GM23338 (cell line): ENCODE measurements around the gene SMG6. TPM values are rescaled to one million over a fixed set of nuclear protein-coding genes. Genes with fewer than 3 reads are reported as not detected.

Source experiments
- ATAC-seq: fragments of 200-7000 bp; cut with Tn5 transposase; 3 replicates; pipeline ENCODE4 v1.9.1; 2020
- DNase-seq: peaks from one replicate; pipeline ENCODE4 v3.0.0-alpha.2; 2015; ENCODE audit warnings: low spot score
- H2AFZ ChIP-seq: fragments of 200-600 bp; sonication (generic); 2 replicates; pipeline ENCODE4 v1.8.0; 2016; ENCODE audit warnings: antibody characterized with exemption, mild to moderate bottlenecking, moderate library complexity
- H3F3A ChIP-seq: fragments of 200-600 bp; sonication (generic); replicated peaks from 2 replicates; pipeline ENCODE4 v1.8.0; 2017; ENCODE audit warnings: antibody characterized with exemption, mixed run types, low read depth
- H3K27ac ChIP-seq: fragments of 200-600 bp; sonication (generic); 2 replicates; pipeline ENCODE4 v1.6.1; 2016; ENCODE audit warnings: low read depth
- H3K27me3 ChIP-seq: fragments of 200-600 bp; sonication (generic); 2 replicates; pipeline ENCODE4 v1.8.0; 2016; ENCODE audit warnings: mild to moderate bottlenecking, mixed run types, moderate library complexity; ENCODE audit not compliant: insufficient read depth
- H3K36me3 ChIP-seq: fragments of 200-600 bp; sonication (generic); 2 replicates; pipeline ENCODE4 v1.8.0; 2016; ENCODE audit warnings: mild to moderate bottlenecking; ENCODE audit not compliant: insufficient read depth
- H3K4me1 ChIP-seq: fragments of 200-600 bp; sonication (generic); 2 replicates; pipeline ENCODE4 v1.8.0; 2016; ENCODE audit warnings: mild to moderate bottlenecking, moderate library complexity; ENCODE audit not compliant: insufficient read depth
- H3K4me2 ChIP-seq: fragments of 200-600 bp; sonication (generic); 2 replicates; pipeline ENCODE4 v1.7.1; 2017; ENCODE audit warnings: mixed run types
- H3K4me3 ChIP-seq: fragments of 200-600 bp; sonication (generic); 2 replicates; pipeline ENCODE4 v1.6.1; 2016; ENCODE audit warnings: mixed run types
- H3K79me2 ChIP-seq: fragments of 200-600 bp; sonication (generic); replicated peaks from 2 replicates; pipeline ENCODE4 v1.8.0; 2017; ENCODE audit warnings: mild to moderate bottlenecking; ENCODE audit not compliant: insufficient read depth
- H3K9me2 ChIP-seq: fragments of 200-600 bp; sonication (generic); 2 replicates; pipeline ENCODE4 v1.8.0; 2017; ENCODE audit not compliant: insufficient read depth
- H4K20me1 ChIP-seq: fragments of 200-600 bp; sonication (generic); replicated peaks from 2 replicates; pipeline ENCODE4 v1.8.0; 2017; ENCODE audit warnings: mild to moderate bottlenecking; ENCODE audit not compliant: insufficient read depth
- H3K27ac Mint-ChIP-seq: 2 replicates; pipeline ENCODE4 v1.8.0; 2020; ENCODE audit warnings: inconsistent platforms, mild to moderate bottlenecking, moderate library complexity, mixed read lengths
- H3K27me3 Mint-ChIP-seq: 3 replicates; pipeline ENCODE4 v1.8.0; 2022; ENCODE audit warnings: low read depth, mild to moderate bottlenecking, moderate library complexity, mixed read lengths, inconsistent platforms; ENCODE audit not compliant: insufficient read depth, poor library complexity
- H3K36me3 Mint-ChIP-seq: 3 replicates; pipeline ENCODE4 v1.8.0; 2021; ENCODE audit warnings: low read depth, mild to moderate bottlenecking, inconsistent platforms, moderate library complexity, mixed read lengths
- H3K4me1 Mint-ChIP-seq: 3 replicates; pipeline ENCODE4 v1.8.0; 2020; ENCODE audit warnings: mild to moderate bottlenecking, inconsistent platforms, mixed read lengths
- H3K4me3 Mint-ChIP-seq: 3 replicates; pipeline ENCODE4 v1.8.0; 2021; ENCODE audit warnings: moderate library complexity, mild to moderate bottlenecking, inconsistent platforms, mixed read lengths
- H3K9me3 Mint-ChIP-seq: 3 replicates; pipeline ENCODE4 v1.8.0; 2020; ENCODE audit warnings: moderate library complexity, mild to moderate bottlenecking, inconsistent platforms, mixed read lengths
- CREB1 ChIP-seq: fragments of 250-450 bp; sonication (Bioruptor Pico); IDR thresholded peaks from 2 replicates; pipeline ENCODE4 v1.5.0; 2020; ENCODE audit warnings: low read depth, mild to moderate bottlenecking, moderate library complexity
- CTCF ChIP-seq, 2 experiments: fragments of 200-600 bp in 1 of 2; sonication (generic) in 1 of 2; conservative IDR thresholded peaks; 2 replicates each; pipeline versions ENCODE4 v1.5.1 to v1.6.1; 2016 to 2017; ENCODE audit warnings: antibody characterized with exemption in 2 of 2, low read depth in 2 of 2, mild to moderate bottlenecking in 2 of 2, moderate library complexity in 1 of 2
- ETS1 ChIP-seq: IDR thresholded peaks from 2 replicates; pipeline ENCODE4 v1.6.1; 2016; ENCODE audit warnings: antibody characterized with exemption
- EZH2 ChIP-seq: fragments of 200-600 bp; sonication (generic); IDR thresholded peaks from one replicate; pipeline ENCODE4 v1.8.0; 2017; ENCODE audit warnings: antibody characterized with exemption, mild to moderate bottlenecking, low read depth; ENCODE audit not compliant: unreplicated experiment
- EZH2phosphoT487 ChIP-seq: fragments of 200-600 bp; sonication (generic); IDR thresholded peaks from one replicate; pipeline ENCODE4 v1.8.1; 2018; ENCODE audit warnings: antibody characterized with exemption; ENCODE audit not compliant: unreplicated experiment
- JUNB ChIP-seq: IDR thresholded peaks from one replicate; pipeline ENCODE4 v1.6.1; 2016; ENCODE audit warnings: antibody characterized with exemption; ENCODE audit not compliant: unreplicated experiment
- NANOG ChIP-seq: IDR thresholded peaks from 2 replicates; pipeline ENCODE4 v1.6.1; 2016; ENCODE audit warnings: antibody characterized with exemption, borderline replicate concordance
- POLR2AphosphoS5 ChIP-seq: IDR thresholded peaks from 2 replicates; pipeline ENCODE4 v1.6.1; 2016; ENCODE audit warnings: antibody characterized with exemption, low read depth
- REST ChIP-seq: IDR thresholded peaks from one replicate; pipeline ENCODE4 v1.6.1; 2018; ENCODE audit warnings: antibody characterized with exemption; ENCODE audit not compliant: unreplicated experiment
- STAT1 ChIP-seq: IDR thresholded peaks from one replicate; pipeline ENCODE4 v1.6.1; 2016; ENCODE audit warnings: antibody characterized with exemption; ENCODE audit not compliant: unreplicated experiment
- ZNF114 ChIP-seq: fragments of 250-450 bp; sonication (Bioruptor Pico); IDR thresholded peaks from 2 replicates; pipeline ENCODE4 v1.5.0; 2020; ENCODE audit warnings: mild to moderate bottlenecking, moderate library complexity
- ZNF331 ChIP-seq: fragments of 250-450 bp; sonication (Bioruptor Pico); IDR thresholded peaks from 2 replicates; pipeline ENCODE4 v1.5.0; 2020; ENCODE audit warnings: low read depth, mild to moderate bottlenecking, moderate library complexity
- ZNF462 ChIP-seq: fragments of 250-450 bp; sonication (Bioruptor Pico); IDR thresholded peaks from 2 replicates; pipeline ENCODE4 v1.5.0; 2020; ENCODE audit warnings: mild to moderate bottlenecking, moderate library complexity
- polyA plus RNA-seq: library from polyadenylated mRNA; unstranded; fragments of >200 nt; fragmentation: Nextera tagmentation; extraction: Ambion mirVana; gene quantifications from 2 replicates; pipeline ENCODE4 v1.2.1, GENCODE V29; 2016
- total RNA-seq: library from RNA; depleted of rRNA; stranded (reverse); fragments of >200 nt; shearing (Covaris generic); gene quantifications from 2 replicates; pipeline ENCODE4 v1.2.3, GENCODE V29; 2014

The SMG6 gene
- total and polyA plus RNA-seq, 2 experiments from 2014 or later, result 10.4 to 43.1 TPM

- Histone ChIP-seq H2AFZ (no peak overlapping the region), H3K79me2 (no peaks in the 10 kb centered on the region), H3F3A (no peaks in the 10 kb centered on the region), H3K27me3 (no peaks in the 10 kb centered on the region), H3K36me3 (no peaks in the 10 kb centered on the region), H3K27ac (no peak overlapping the region), H3K4me1 (peaks cover 17% of the 10 kb centered on the region), H3K4me2 (no peak overlapping the region), H3K4me3 (no peak overlapping the region), H4K20me1 (no peaks in the 10 kb centered on the region), H3K9me2 (no peaks in the 10 kb centered on the region)
- Mint-ChIP-seq H3K4me3 (no peak overlapping the region), H3K27ac (no peak overlapping the region), H3K36me3 (no peaks in the 10 kb centered on the region; the same call in 1 of the 3 replicates), H3K4me1 (peaks cover 43% of the 10 kb centered on the region), H3K9me3 (no peaks in the 10 kb centered on the region), H3K27me3 (peaks cover 2% of the 10 kb centered on the region)
- ATAC-seq (no peak), DNase-seq (no peak)
- no peak for TF ChIP-seq ZNF462
- no peak for TF ChIP-seq ZNF331
- TF ChIP-seq EZH2, result no peak
- TF ChIP-seq ZNF114, result no peak
- TF ChIP-seq REST, result no peak
- no peak for TF ChIP-seq EZH2phosphoT487
- TF ChIP-seq JUNB, result no peak
- no peak for TF ChIP-seq POLR2AphosphoS5
- TF ChIP-seq NANOG, result no peak
- TF ChIP-seq STAT1, result no peak
- no peak for TF ChIP-seq CREB1 (CRISPR knock-in tag)
- no peak for TF ChIP-seq ETS1
- no peak for TF ChIP-seq CTCF (conservative IDR thresholded peaks at IDR 0.05; ENCODE audit: low read depth in 2 of 2)
Measured at GRCh38 chr17:2087597-2088211, 215.9 kb downstream of the SMG6 start.
